ENCODE measurements around the gene PCDHGB1. TPM values are rescaled to one million over a fixed set of nuclear protein-coding genes. Genes with fewer than 3 reads are reported as not detected.
"Not testable (repeated sequence)": the region's sequence is repeated elsewhere in the genome, so short reads cannot be mapped to it uniquely, and the experiment has no call there.

Gene PCDHGB1
- total RNA-seq, 1 experiment from 2014 or later, result 4.9 TPM

GRCh38 chr5:141382469-141383294, 32.8 kb downstream of the PCDHGB1 start, which contains the start of gene PCDHGA7:
Gene PCDHGA7 (plus strand): TSS chr5:141382742. CDS start chr5:141382900, 158 bp downstream.
- no peak for DNase-seq (ENCODE audit: low read depth)

- no peak for DNase-seq (ENCODE audit: low read depth)
Observed at GRCh38 chr5:141383345-141383744, 33.4 kb downstream of the PCDHGB1 start.

GRCh38 chr5:141384471-141385267, 34.8 kb downstream of the PCDHGB1 start:
- DNase-seq (ENCODE audit: low read depth), result no peak

- DNase-seq (ENCODE audit: low read depth), result not testable (repeated sequence)
Observed at GRCh38 chr5:141387557-141388311, 37.8 kb downstream of the PCDHGB1 start, which contains the start of gene PCDHGB4. Gene PCDHGB4 (plus strand): TSS chr5:141387698. CDS start chr5:141387885, 187 bp downstream.

GRCh38 chr5:141388661-141389060, 38.8 kb downstream of the PCDHGB1 start:
- no peak for DNase-seq (ENCODE audit: low read depth)

GRCh38 chr5:141389153-141390042, 39.5 kb downstream of the PCDHGB1 start:
- no peak for DNase-seq (ENCODE audit: low read depth)

GRCh38 chr5:141392429-141393198, 42.7 kb downstream of the PCDHGB1 start, which contains the start of gene PCDHGA8:
Gene PCDHGA8 (plus strand): TSS chr5:141392633. CDS start chr5:141392814, 181 bp downstream.
- DNase-seq (ENCODE audit: low read depth), result no peak

DNA sequence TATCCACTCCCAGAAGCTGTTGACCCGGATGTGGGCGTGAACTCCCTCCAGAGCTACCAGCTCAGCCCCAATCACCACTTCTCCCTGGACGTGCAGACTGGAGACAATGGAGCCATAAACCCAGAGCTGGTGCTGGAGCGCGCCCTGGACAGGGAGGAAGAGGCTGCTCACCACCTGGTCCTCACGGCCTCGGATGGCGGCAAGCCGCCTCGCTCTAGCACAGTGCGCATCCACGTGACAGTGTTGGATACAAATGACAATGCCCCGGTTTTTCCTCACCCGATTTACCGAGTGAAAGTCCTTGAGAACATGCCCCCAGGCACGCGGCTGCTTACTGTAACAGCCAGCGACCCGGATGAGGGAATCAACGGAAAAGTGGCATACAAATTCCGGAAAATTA, 43.4 kb downstream of the PCDHGB1 start:
- DNase-seq (ENCODE audit: low read depth), result no peak

GRCh38 chr5:141394401-141395187, 44.7 kb downstream of the PCDHGB1 start:
- not testable (repeated sequence) for DNase-seq (ENCODE audit: low read depth)

GRCh38 chr5:141397756-141398551, 48.1 kb downstream of the PCDHGB1 start, which contains the start of gene PCDHGB5:
Gene PCDHGB5 (plus strand): TSS chr5:141397947. CDS start chr5:141398128, 181 bp downstream.
- DNase-seq (ENCODE audit: low read depth), result not testable (repeated sequence)

DNA sequence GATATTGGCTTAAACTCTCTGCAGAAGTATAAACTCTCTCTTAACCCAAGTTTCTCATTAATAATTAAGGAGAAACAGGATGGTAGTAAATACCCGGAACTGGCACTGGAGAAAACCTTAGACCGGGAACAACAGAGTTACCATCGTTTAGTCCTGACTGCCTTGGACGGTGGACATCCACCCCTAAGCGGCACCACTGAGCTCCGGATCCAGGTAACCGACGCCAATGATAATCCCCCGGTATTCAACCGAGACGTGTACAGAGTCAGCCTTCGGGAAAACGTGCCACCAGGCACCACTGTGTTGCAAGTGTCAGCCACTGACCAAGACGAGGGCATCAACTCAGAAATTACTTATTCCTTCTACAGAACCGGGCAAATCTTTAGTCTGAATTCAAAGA, 48.7 kb downstream of the PCDHGB1 start:
- DNase-seq (ENCODE audit: low read depth), result no peak

DNA sequence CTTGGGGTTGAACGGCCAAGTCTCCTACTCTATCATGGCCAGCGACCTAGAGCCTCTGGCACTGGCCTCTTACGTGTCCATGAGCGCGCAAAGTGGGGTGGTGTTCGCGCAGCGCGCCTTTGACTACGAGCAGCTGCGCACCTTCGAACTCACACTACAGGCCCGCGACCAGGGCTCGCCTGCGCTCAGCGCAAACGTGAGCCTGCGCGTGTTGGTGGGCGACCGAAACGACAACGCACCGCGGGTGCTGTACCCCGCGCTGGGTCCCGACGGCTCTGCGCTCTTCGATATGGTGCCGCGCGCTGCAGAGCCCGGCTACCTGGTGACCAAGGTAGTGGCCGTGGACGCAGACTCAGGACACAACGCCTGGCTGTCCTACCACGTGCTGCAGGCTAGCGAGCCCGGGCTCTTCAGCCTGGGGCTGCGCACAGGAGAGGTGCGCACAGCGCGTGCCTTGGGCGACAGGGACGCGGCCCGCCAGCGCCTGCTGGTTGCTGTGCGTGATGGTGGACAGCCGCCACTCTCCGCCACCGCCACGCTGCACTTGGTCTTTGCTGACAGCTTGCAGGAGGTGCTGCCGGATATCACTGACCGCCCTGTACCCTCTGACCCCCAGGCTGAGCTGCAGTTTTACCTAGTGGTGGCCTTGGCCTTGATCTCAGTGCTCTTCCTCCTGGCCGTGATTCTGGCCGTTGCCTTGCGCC, 49.8 kb downstream of the PCDHGB1 start:
- DNase-seq (ENCODE audit: low read depth), result no peak

Other genes starting within 250 kb of the PCDHGB1 start
- gene PCDHB3, start 249.6 kb upstream of the PCDHGB1 start, total RNA-seq (2014; rRNA removed; shearing (Covaris generic)), result 3.9 and 8.0 TPM in 2 replicates
- gene PCDHB4, start 228.3 kb upstream of the PCDHGB1 start, total RNA-seq (2014; rRNA removed; shearing (Covaris generic)), result 0.07 TPM in 1 of 2 replicates, not detected in the other
- gene PCDHB5, start 214.9 kb upstream of the PCDHGB1 start, total RNA-seq (2014; rRNA removed; shearing (Covaris generic)), result not detected in 2 replicates
- gene PCDHB6, start 200.0 kb upstream of the PCDHGB1 start, total RNA-seq (2014; rRNA removed; shearing (Covaris generic)), result 0.49 and 0.62 TPM in 2 replicates
- gene PCDHB7, start 177.5 kb upstream of the PCDHGB1 start, total RNA-seq (2014; rRNA removed; shearing (Covaris generic)), result 1.7 and 2.1 TPM in 2 replicates
- 0.98 and 3.8 TPM in 2 replicates for gene PCDHB8, start 172.3 kb upstream of the PCDHGB1 start, total RNA-seq (2014; rRNA removed; shearing (Covaris generic))
- gene PCDHB16, start 167.7 kb upstream of the PCDHGB1 start, total RNA-seq (2014; rRNA removed; shearing (Covaris generic)), result 3.0 and 8.6 TPM in 2 replicates
- 1.6 and 9.3 TPM in 2 replicates for gene PCDHB9, start 162.9 kb upstream of the PCDHGB1 start, total RNA-seq (2014; rRNA removed; shearing (Covaris generic))
- 0.49 and 1.3 TPM in 2 replicates for gene PCDHB10, start 157.7 kb upstream of the PCDHGB1 start, total RNA-seq (2014; rRNA removed; shearing (Covaris generic))
- 0.25 and 0.49 TPM in 2 replicates for gene PCDHB11, start 150.5 kb upstream of the PCDHGB1 start, total RNA-seq (2014; rRNA removed; shearing (Covaris generic))
- 1.7 and 2.6 TPM in 2 replicates for gene PCDHB12, start 141.4 kb upstream of the PCDHGB1 start, total RNA-seq (2014; rRNA removed; shearing (Covaris generic))
- 0.39 and 0.42 TPM in 2 replicates for gene PCDHB13, start 136.2 kb upstream of the PCDHGB1 start, total RNA-seq (2014; rRNA removed; shearing (Covaris generic))
- gene PCDHB14, start 126.8 kb upstream of the PCDHGB1 start, total RNA-seq (2014; rRNA removed; shearing (Covaris generic)), result 0.44 and 1.9 TPM in 2 replicates
- gene PCDHB15, start 104.7 kb upstream of the PCDHGB1 start, total RNA-seq (2014; rRNA removed; shearing (Covaris generic)), result 0.17 TPM in 1 of 2 replicates, not detected in the other
- 0.05 TPM in 1 of 2 replicates, not detected in the other for gene SLC25A2, start 46.0 kb upstream of the PCDHGB1 start, total RNA-seq (2014; rRNA removed; shearing (Covaris generic))
- 52.8 and 84.2 TPM in 2 replicates for gene TAF7, start 29.3 kb upstream of the PCDHGB1 start, total RNA-seq (2014; rRNA removed; shearing (Covaris generic))
- gene PCDHGA1, start 19.6 kb upstream of the PCDHGB1 start, total RNA-seq (2014; rRNA removed; shearing (Covaris generic)), result 0.71 and 0.89 TPM in 2 replicates
- gene PCDHGA2, start 11.3 kb upstream of the PCDHGB1 start, total RNA-seq (2014; rRNA removed; shearing (Covaris generic)), result 0.22 and 0.32 TPM in 2 replicates
- gene PCDHGA3, start 6.3 kb upstream of the PCDHGB1 start, total RNA-seq (2014; rRNA removed; shearing (Covaris generic)), result 0.49 TPM in 1 of 2 replicates, not detected in the other
- 0.17 and 0.91 TPM in 2 replicates for gene PCDHGA4, start 4.9 kb downstream of the PCDHGB1 start, total RNA-seq (2014; rRNA removed; shearing (Covaris generic))
- gene PCDHGB2, start 9.9 kb downstream of the PCDHGB1 start, total RNA-seq (2014; rRNA removed; shearing (Covaris generic)), result 0.25 and 0.57 TPM in 2 replicates
- 0.02 and 0.10 TPM in 2 replicates for gene PCDHGA5, start 14.1 kb downstream of the PCDHGB1 start, total RNA-seq (2014; rRNA removed; shearing (Covaris generic))
- 0.49 and 0.54 TPM in 2 replicates for gene PCDHGB3, start 20.1 kb downstream of the PCDHGB1 start, total RNA-seq (2014; rRNA removed; shearing (Covaris generic))
- 0.07 and 1.1 TPM in 2 replicates for gene PCDHGA6, start 23.8 kb downstream of the PCDHGB1 start, total RNA-seq (2014; rRNA removed; shearing (Covaris generic))
- 0.17 TPM in 1 of 2 replicates, not detected in the other for gene PCDHGA7, start 32.6 kb downstream of the PCDHGB1 start, total RNA-seq (2014; rRNA removed; shearing (Covaris generic))
- not detected in 2 replicates for gene PCDHGB4, start 37.6 kb downstream of the PCDHGB1 start, total RNA-seq (2014; rRNA removed; shearing (Covaris generic))
- 0.07 TPM in 1 of 2 replicates, not detected in the other for gene PCDHGA8, start 42.5 kb downstream of the PCDHGB1 start, total RNA-seq (2014; rRNA removed; shearing (Covaris generic))
- gene PCDHGB5, start 47.8 kb downstream of the PCDHGB1 start, total RNA-seq (2014; rRNA removed; shearing (Covaris generic)), result not detected in 2 replicates
- gene PCDHGA9, start 52.7 kb downstream of the PCDHGB1 start, total RNA-seq (2014; rRNA removed; shearing (Covaris generic)), result 0.02 and 0.17 TPM in 2 replicates
- 0.02 TPM in 1 of 2 replicates, not detected in the other for gene PCDHGB6, start 57.9 kb downstream of the PCDHGB1 start, total RNA-seq (2014; rRNA removed; shearing (Covaris generic))
- gene PCDHGA10, start 62.9 kb downstream of the PCDHGB1 start, total RNA-seq (2014; rRNA removed; shearing (Covaris generic)), result 0.71 and 0.89 TPM in 2 replicates
- 7.1 and 7.7 TPM in 2 replicates for gene PCDHGB7, start 67.6 kb downstream of the PCDHGB1 start, total RNA-seq (2014; rRNA removed; shearing (Covaris generic))
- gene PCDHGA11, start 71.0 kb downstream of the PCDHGB1 start, total RNA-seq (2014; rRNA removed; shearing (Covaris generic)), result 0.05 TPM in 1 of 2 replicates, not detected in the other
- gene PCDHGA12, start 80.4 kb downstream of the PCDHGB1 start, total RNA-seq (2014; rRNA removed; shearing (Covaris generic)), result 0.39 TPM in 1 of 2 replicates, not detected in the other
- gene PCDHGC3, start 125.9 kb downstream of the PCDHGB1 start, total RNA-seq (2014; rRNA removed; shearing (Covaris generic)), result 41.3 and 88.4 TPM in 2 replicates
- 0.25 and 0.69 TPM in 2 replicates for gene PCDHGC4, start 134.9 kb downstream of the PCDHGB1 start, total RNA-seq (2014; rRNA removed; shearing (Covaris generic))
- gene PCDHGC5, start 139.0 kb downstream of the PCDHGB1 start, total RNA-seq (2014; rRNA removed; shearing (Covaris generic)), result 2.0 and 2.2 TPM in 2 replicates